BJ (cell line): ENCODE results near the gene CS. TPM values are rescaled to one million over a fixed set of nuclear protein-coding genes. Genes with fewer than 3 reads are reported as not detected.

ENCODE experiments used
- CTCF ChIA-PET: fragments of 350-600 bp; formaldehyde crosslinking; extraction: SDS; loops from one replicate; lab custom pipeline; 2021; ENCODE audit warnings: antibody characterized with exemption, inconsistent platforms; lab: Yijun Ruan, JAX
- POLR2A ChIA-PET: fragments of 300-600 bp; sonication (Branson Sonifier 250); formaldehyde crosslinking; extraction: SDS; loops from one replicate; lab custom pipeline; 2021; ENCODE audit warnings: antibody characterized with exemption; lab: Charles Lee
- DNase-seq: peaks from one replicate; pipeline ENCODE4 v3.0.0-alpha.2; 2011; ENCODE audit warnings: low read depth
- H3K27me3 ChIP-seq: 2 replicates; pipeline ENCODE4 v1.6.0; 2011; ENCODE audit warnings: low read length; ENCODE audit not compliant: control insufficient read depth, insufficient read depth
- H3K36me3 ChIP-seq: 2 replicates; pipeline ENCODE4 v1.5.1; 2011; ENCODE audit warnings: low read length; ENCODE audit not compliant: control insufficient read depth, insufficient read depth
- H3K4me3 ChIP-seq: 2 replicates; pipeline ENCODE4 v1.5.1; 2011; ENCODE audit warnings: low read depth, mild to moderate bottlenecking, control low read depth, low read length
- polyA plus RNA-seq: library from polyadenylated mRNA; depleted of rRNA; stranded (reverse); fragments of >200 nt; gene quantifications from 2 replicates; pipeline ENCODE4 v1.2.3, GENCODE V29; 2011
- TF ChIP-seq, protein P1 (sequence below): IDR thresholded peaks from 2 replicates; pipeline ENCODE4 v1.5.1; 2011; ENCODE audit warnings: low read depth, mild to moderate bottlenecking, control low read depth, inconsistent platforms, low read length, moderate library complexity; ENCODE audit not compliant: insufficient read depth

Gene CS
- polyA plus RNA-seq, 1 experiment = 150 TPM

DNA sequence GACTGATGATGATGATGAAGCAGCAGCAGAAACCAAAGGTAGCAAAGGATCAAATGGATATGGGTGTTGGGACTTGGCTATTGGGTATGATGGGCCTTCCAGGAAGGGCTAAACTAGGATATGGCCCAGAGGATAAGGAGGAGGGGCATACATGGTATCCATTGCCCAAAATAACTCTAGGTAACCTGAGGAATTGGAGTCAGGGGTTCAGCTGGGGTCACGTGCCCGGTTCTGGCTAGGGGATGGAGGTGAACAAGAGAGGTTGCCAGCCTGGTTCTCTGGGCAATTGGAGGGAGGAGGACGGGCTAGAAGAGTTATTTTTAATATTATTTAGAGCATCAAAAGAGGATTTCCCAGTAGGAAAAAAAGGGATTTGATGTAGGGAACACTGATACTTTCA is 39.2 kb downstream of the CS start:
- ChIA-PET CTCF (interaction anchor here (0.8 to 1.9 kb wide), 2 partner anchors 71 to 203 kb away, joined by 3 to 6 read pairs; partner anchors contain the start of gene SMARCC2), POLR2A (no interaction called here)
- DNase-seq = no peak
- TF ChIP-seq, protein P1, sequence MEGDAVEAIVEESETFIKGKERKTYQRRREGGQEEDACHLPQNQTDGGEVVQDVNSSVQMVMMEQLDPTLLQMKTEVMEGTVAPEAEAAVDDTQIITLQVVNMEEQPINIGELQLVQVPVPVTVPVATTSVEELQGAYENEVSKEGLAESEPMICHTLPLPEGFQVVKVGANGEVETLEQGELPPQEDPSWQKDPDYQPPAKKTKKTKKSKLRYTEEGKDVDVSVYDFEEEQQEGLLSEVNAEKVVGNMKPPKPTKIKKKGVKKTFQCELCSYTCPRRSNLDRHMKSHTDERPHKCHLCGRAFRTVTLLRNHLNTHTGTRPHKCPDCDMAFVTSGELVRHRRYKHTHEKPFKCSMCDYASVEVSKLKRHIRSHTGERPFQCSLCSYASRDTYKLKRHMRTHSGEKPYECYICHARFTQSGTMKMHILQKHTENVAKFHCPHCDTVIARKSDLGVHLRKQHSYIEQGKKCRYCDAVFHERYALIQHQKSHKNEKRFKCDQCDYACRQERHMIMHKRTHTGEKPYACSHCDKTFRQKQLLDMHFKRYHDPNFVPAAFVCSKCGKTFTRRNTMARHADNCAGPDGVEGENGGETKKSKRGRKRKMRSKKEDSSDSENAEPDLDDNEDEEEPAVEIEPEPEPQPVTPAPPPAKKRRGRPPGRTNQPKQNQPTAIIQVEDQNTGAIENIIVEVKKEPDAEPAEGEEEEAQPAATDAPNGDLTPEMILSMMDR = no peak
- Histone ChIP-seq H3K36me3 (peaks cover 2% of the 10 kb centered on the region), H3K27me3 (no peaks in the 10 kb centered on the region), H3K4me3 (no peak overlapping the region)

DNA sequence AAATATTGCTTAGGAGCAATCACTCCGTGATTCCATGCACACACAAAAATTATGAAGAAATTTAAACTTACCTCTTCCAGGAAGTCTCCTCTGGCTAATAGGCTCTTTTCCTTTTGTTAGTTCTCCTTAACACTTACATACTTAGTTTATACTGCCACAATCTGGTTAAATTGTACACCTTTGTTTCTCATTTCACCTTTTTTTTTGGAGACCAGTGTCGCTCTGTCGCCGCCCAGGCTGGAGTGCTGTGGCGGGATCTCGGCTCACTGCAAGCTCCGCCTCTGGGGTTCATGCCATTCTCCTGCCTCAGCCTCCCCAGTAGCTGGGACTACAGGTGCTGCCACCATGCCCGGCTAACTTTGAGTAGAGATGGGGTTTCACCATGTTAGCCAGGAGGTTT is 39.8 kb downstream of the CS start:
- POLR2A ChIA-PET = no interaction called here
- Histone ChIP-seq H3K36me3 (peaks cover 7% of the 10 kb centered on the region), H3K4me3 (no peak overlapping the region), H3K27me3 (no peaks in the 10 kb centered on the region)
- TF ChIP-seq, protein P1 = no peak
- CTCF ChIA-PET = interaction anchor here (1.9 kb wide), 1 partner anchor 204 kb away, joined by 6 read pairs; no protein-coding TSS in a partner anchor
- DNase-seq = no peak

DNA sequence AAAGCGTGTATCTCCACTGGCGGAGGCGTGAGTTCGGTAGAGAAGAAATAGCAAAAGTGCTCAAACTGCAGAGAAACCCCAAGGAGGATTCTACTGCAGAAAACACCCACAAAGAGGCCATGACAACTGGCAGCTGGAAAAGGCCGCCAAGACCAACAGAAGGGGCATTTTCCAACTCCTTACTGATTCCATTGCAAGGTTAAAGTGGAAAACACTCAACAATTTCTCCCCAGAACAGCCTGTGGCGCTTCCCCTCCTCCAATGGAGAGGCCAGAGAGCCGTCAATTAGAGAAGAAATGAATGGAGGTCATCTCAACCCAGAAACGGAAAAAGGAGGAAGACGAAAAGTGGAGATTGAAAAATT is 41.3 kb downstream of the CS start:
- no peak for DNase-seq
- ChIA-PET POLR2A (interaction anchor here (1.2 kb wide), 1 partner anchor 8 kb away, joined by 5 read pairs; the partner anchor contains the start of gene COQ10A), CTCF (interaction anchor here (0.7 to 4.4 kb wide), 20 partner anchors 9 to 205 kb away, joined by 3 to 40 read pairs (median 7); partner anchors contain the start of genes COQ10A, RNF41 and SMARCC2)
- H3K4me3 ChIP-seq = peak overlapping the region; percentile 43
- H3K36me3 ChIP-seq = peaks cover 15% of the 10 kb centered on the region
- TF ChIP-seq, protein P1 = no peak
- H3K27me3 ChIP-seq = no peaks in the 10 kb centered on the region

DNA sequence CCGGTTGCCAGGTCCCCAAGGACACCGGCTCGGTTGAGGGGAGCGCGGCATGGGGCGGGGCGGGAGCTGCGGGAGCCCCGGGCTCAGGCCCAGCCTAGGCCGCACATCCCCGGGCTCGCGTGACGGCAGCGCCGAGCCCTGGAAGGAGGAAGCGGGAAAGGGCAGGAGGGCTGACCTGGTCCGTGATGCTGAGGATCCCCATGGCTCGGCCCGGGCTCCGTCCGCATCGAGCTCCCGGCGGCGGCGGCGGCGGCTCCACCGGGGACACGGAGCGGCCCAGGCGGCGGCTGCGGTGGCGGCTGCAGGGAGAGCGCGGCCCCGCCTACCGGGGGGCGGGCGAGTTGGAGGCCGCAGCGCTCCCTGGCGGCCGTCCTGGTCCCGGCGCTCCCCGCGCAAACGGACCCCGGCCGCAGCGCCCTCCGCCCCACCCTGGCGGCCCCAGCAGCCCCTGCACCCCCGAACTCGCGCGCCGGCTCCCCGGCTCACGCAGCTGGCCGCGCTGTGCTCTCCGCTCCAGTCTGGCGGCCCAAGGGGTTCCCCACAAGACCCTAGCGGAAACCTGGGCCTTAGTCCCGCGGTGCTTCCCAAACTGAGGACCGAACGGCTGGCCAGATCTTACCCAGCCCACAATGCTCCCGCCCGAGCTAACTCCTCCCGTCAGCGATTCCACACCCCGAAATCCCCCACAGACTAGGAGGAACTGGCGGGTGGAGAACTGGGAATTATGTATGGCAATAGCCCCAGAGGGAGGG is 41.9 kb downstream of the CS start, which contains the start of gene ANKRD52:
TSS of gene ANKRD52 (minus strand) at position 317 of the 752 bp plus-strand sequence. CDS start at position 202, 115 bp downstream.
- ChIA-PET CTCF (interaction anchor here (0.6 to 4.4 kb wide), 24 partner anchors 10 to 206 kb away, joined by 3 to 40 read pairs (median 6); partner anchors contain the start of genes COQ10A, RNF41 and SMARCC2), POLR2A (interaction anchor here (0.6 to 1.2 kb wide), 3 partner anchors 8 to 877 kb away, joined by 3 to 5 read pairs (median 4); partner anchors contain the start of gene COQ10A)
- DNase-seq = no peak
- Histone ChIP-seq H3K4me3 (peak within 1 kb of the TSS; percentile 81), H3K27me3 (no peaks in the 10 kb centered on the region), H3K36me3 (peaks cover 21% of the 10 kb centered on the region)
- TF ChIP-seq, protein P1 = no peak

DNA sequence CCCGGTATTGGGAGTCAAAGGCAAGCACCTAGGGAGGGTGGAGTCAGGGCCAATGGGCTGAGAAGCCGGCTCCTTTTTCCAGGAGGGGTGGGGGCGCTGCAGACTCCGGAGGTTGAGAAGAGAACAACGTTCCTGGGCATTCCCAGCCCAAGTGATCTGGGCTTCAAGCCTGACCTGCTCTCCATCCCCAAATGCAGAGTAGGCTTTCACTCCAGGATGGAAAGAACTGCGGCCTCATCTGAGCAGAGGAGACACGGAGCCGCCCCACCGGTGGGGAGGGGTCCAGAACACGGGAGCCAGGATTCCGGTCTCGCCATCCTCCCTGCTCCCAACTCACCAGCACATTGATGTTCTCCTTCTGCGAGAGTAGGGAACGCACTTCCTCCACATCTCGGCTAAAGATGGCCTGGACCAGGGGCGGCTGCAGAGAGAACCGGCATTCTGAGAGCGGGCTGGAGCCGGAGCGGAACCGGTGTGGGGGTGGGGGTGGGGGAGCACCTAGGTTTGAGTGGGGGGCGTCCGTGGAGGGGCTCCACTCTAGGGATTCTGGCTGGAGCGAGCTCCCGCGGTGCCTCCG is 42.6 kb downstream of the CS start:
- TF ChIP-seq, protein P1 = peak; percentile 23; the same call in 1 of the 2 replicates
- POLR2A ChIA-PET = no interaction called here
- Histone ChIP-seq H3K27me3 (no peaks in the 10 kb centered on the region), H3K4me3 (peak overlapping the region; percentile 81), H3K36me3 (peaks cover 27% of the 10 kb centered on the region)
- DNase-seq = no peak
- CTCF ChIA-PET = interaction anchor here (0.6 to 4.4 kb wide), 23 partner anchors 11 to 207 kb away, joined by 3 to 40 read pairs (median 7); partner anchors contain the start of genes COQ10A, RNF41 and SMARCC2
